ENCODE results near the gene SH2D1A.
"Not testable (repeated sequence)": the region's sequence is repeated elsewhere in the genome, so short reads cannot be mapped to it uniquely, and the experiment has no call there.

The SH2D1A gene

GRCh38 chrX:124346117-124346876, at the start of gene SH2D1A:
SH2D1A (plus strand) TSS chrX:124346563; CDS start chrX:124346643, 80 bp downstream.
- in situ Hi-C loops (cut with MboI; ENCODE audit: low sequenced_read_pairs) = no loop called here

- in situ Hi-C loops (cut with MboI; ENCODE audit: low sequenced_read_pairs) = not testable (repeated sequence)
These were observed 47.0 kb upstream of the SH2D1A start for GRCh38 chrX:124299323-124299722.

GRCh38 chrX:124300405-124300804, 46.0 kb upstream of the SH2D1A start:
- in situ Hi-C loops (cut with MboI; ENCODE audit: low sequenced_read_pairs) = no loop called here

GRCh38 chrX:124307253-124307907, 39.0 kb upstream of the SH2D1A start:
- in situ Hi-C loops (cut with MboI; ENCODE audit: low sequenced_read_pairs) = no loop called here

- in situ Hi-C loops (cut with MboI; ENCODE audit: low sequenced_read_pairs) = no loop called here
These were observed 20.6 kb upstream of the SH2D1A start for GRCh38 chrX:124325732-124326131.

GRCh38 chrX:124328765-124329164, 17.6 kb upstream of the SH2D1A start:
- in situ Hi-C loops (cut with MboI; ENCODE audit: low sequenced_read_pairs) = no loop called here

- in situ Hi-C loops (cut with MboI; ENCODE audit: low sequenced_read_pairs) = no loop called here
These were observed 13.6 kb upstream of the SH2D1A start, which contains the start of gene TEX13D for GRCh38 chrX:124332481-124333424. TEX13D (plus strand) TSS chrX:124332660; CDS start chrX:124332918, 258 bp downstream.

GRCh38 chrX:124333862-124334261, 12.5 kb upstream of the SH2D1A start:
- in situ Hi-C loops (cut with MboI; ENCODE audit: low sequenced_read_pairs) = no loop called here

- in situ Hi-C loops (cut with MboI; ENCODE audit: low sequenced_read_pairs) = not testable (repeated sequence)
These were observed 11.8 kb upstream of the SH2D1A start for GRCh38 chrX:124334555-124334954.

- in situ Hi-C loops (cut with MboI; ENCODE audit: low sequenced_read_pairs) = no loop called here
These were observed 10.8 kb upstream of the SH2D1A start for GRCh38 chrX:124335598-124335997.

- in situ Hi-C loops (cut with MboI; ENCODE audit: low sequenced_read_pairs) = no loop called here
These were observed 8.4 kb upstream of the SH2D1A start for GRCh38 chrX:124337916-124338315.

GRCh38 chrX:124338733-124339514, 7.4 kb upstream of the SH2D1A start:
- in situ Hi-C loops (cut with MboI; ENCODE audit: low sequenced_read_pairs) = no loop called here

- in situ Hi-C loops (cut with MboI; ENCODE audit: low sequenced_read_pairs) = no loop called here
These were observed 4.8 kb upstream of the SH2D1A start for GRCh38 chrX:124341396-124342132.

- in situ Hi-C loops (cut with MboI; ENCODE audit: low sequenced_read_pairs) = no loop called here
These were observed 4.0 kb upstream of the SH2D1A start for GRCh38 chrX:124342174-124342867.

GRCh38 chrX:124343016-124343415, 3.3 kb upstream of the SH2D1A start:
- in situ Hi-C loops (cut with MboI; ENCODE audit: low sequenced_read_pairs) = no loop called here

- in situ Hi-C loops (cut with MboI; ENCODE audit: low sequenced_read_pairs) = no loop called here
These were observed 2.1 kb upstream of the SH2D1A start for GRCh38 chrX:124344246-124344645.

- in situ Hi-C loops (cut with MboI; ENCODE audit: low sequenced_read_pairs) = no loop called here
These were observed 496 bp downstream of the SH2D1A start for GRCh38 chrX:124346877-124347241.

GRCh38 chrX:124347242-124347641, 879 bp downstream of the SH2D1A start:
- in situ Hi-C loops (cut with MboI; ENCODE audit: low sequenced_read_pairs) = no loop called here

- in situ Hi-C loops (cut with MboI; ENCODE audit: low sequenced_read_pairs) = no loop called here
These were observed 1.8 kb downstream of the SH2D1A start for GRCh38 chrX:124348182-124348581.
